Neutrophil (primary cell): ENCODE results near the gene PLXDC2.
A peak's percentile ranks its signal among the peaks of the same experiment; 100 is the strongest.

Source experiments
- H3K27ac ChIP-seq: fragments of 200-600 bp; sonication (generic); 2 replicates; pipeline ENCODE4 v1.5.1; 2016; ENCODE audit warnings: mild to moderate bottlenecking, moderate library complexity
- H3K27me3 ChIP-seq: fragments of 200-600 bp; sonication (generic); 2 replicates; pipeline ENCODE4 v1.6.0; 2016; ENCODE audit warnings: mild to moderate bottlenecking
- H3K36me3 ChIP-seq: fragments of 200-600 bp; sonication (generic); 2 replicates; pipeline ENCODE4 v1.5.1; 2017
- H3K4me1 ChIP-seq, 2 experiments: fragments of 200-600 bp in 1 of 2; sonication (generic) in 1 of 2; 1 replicate in 1 of 2; 2 replicates in 1 of 2; pipeline versions ENCODE4 v1.5.1 to v1.6.1; 2013 to 2016; ENCODE audit warnings: low read depth in 1 of 2, low read length in 1 of 2, mild to moderate bottlenecking in 1 of 2, moderate library complexity in 1 of 2; ENCODE audit not compliant: control insufficient read depth in 1 of 2, insufficient read depth in 1 of 2
- H3K4me3 ChIP-seq, 2 experiments: fragments of 200-600 bp in 1 of 2; sonication (generic) in 1 of 2; 1 replicate in 1 of 2; 2 replicates in 1 of 2; pipeline ENCODE4 v1.5.1; 2013 to 2016; ENCODE audit warnings: low read depth in 1 of 2, low read length in 1 of 2, mild to moderate bottlenecking in 1 of 2, moderate library complexity in 1 of 2
- H3K9me3 ChIP-seq: fragments of 200-600 bp; sonication (generic); 2 replicates; pipeline ENCODE4 v1.5.1; 2016
- CTCF ChIP-seq: fragments of 200-600 bp; sonication (generic); IDR thresholded peaks from 2 replicates; pipeline ENCODE4 v1.5.1; 2016; ENCODE audit warnings: antibody characterized with exemption

PLXDC2 gene

GRCh38 chr10:19925064-19925463, 108.8 kb downstream of the PLXDC2 start:
- Histone ChIP-seq H3K27me3 (no peaks in the 10 kb centered on the region), H3K4me1 (no peaks in the 10 kb centered on the region), H3K27ac (no peak overlapping the region), H3K4me3 (no peak overlapping the region), H3K9me3 (no peaks in the 10 kb centered on the region), H3K36me3 (no peaks in the 10 kb centered on the region)
- TF ChIP-seq CTCF, result no peak

- no peaks in the 10 kb centered on the region for H3K36me3 ChIP-seq
- H3K27me3 ChIP-seq, result no peaks in the 10 kb centered on the region
- no peaks in the 10 kb centered on the region for H3K4me1 ChIP-seq
- H3K27ac ChIP-seq, result no peak overlapping the region
- no peak for TF ChIP-seq CTCF
- H3K4me3 ChIP-seq, result no peak overlapping the region
- H3K9me3 ChIP-seq, result no peaks in the 10 kb centered on the region
Measured at GRCh38 chr10:19928936-19929335, 112.7 kb downstream of the PLXDC2 start.

DNA sequence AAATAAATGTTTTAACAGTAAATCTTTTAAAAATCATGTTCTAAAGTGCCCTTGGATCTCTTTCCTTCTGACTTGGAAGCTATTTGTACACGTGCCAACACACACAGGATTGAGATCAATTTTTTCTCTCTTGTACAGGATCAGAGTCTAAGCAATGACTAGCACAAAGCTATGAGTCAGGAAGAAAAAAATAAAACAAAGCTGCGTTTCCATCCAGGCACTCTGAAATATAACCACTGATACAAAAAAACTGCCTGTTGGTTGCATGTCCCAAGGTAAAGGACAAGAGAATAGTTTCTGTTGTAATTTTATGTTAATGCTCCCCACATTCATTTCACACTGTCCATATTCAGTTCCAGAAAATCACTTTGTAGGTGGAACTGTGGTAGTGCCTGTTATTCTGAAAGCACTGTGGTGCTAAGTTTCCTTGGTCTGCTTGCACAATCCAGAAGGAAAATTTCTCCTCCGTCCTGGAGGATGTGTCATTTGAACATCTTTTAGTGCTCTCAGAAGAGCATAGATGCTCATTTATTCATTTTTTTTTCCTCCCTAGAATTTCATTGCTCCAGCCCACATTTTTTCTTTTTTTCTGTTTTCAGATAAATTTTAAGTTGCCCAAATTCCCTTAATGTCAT, 113.4 kb downstream of the PLXDC2 start:
- no peaks in the 10 kb centered on the region for H3K36me3 ChIP-seq
- no peaks in the 10 kb centered on the region for H3K9me3 ChIP-seq
- TF ChIP-seq CTCF, result no peak
- H3K27me3 ChIP-seq, result no peaks in the 10 kb centered on the region
- peak overlapping the region; percentile 6 for H3K27ac ChIP-seq
- H3K4me3 ChIP-seq, result no peak overlapping the region
- no peaks in the 10 kb centered on the region for H3K4me1 ChIP-seq

DNA sequence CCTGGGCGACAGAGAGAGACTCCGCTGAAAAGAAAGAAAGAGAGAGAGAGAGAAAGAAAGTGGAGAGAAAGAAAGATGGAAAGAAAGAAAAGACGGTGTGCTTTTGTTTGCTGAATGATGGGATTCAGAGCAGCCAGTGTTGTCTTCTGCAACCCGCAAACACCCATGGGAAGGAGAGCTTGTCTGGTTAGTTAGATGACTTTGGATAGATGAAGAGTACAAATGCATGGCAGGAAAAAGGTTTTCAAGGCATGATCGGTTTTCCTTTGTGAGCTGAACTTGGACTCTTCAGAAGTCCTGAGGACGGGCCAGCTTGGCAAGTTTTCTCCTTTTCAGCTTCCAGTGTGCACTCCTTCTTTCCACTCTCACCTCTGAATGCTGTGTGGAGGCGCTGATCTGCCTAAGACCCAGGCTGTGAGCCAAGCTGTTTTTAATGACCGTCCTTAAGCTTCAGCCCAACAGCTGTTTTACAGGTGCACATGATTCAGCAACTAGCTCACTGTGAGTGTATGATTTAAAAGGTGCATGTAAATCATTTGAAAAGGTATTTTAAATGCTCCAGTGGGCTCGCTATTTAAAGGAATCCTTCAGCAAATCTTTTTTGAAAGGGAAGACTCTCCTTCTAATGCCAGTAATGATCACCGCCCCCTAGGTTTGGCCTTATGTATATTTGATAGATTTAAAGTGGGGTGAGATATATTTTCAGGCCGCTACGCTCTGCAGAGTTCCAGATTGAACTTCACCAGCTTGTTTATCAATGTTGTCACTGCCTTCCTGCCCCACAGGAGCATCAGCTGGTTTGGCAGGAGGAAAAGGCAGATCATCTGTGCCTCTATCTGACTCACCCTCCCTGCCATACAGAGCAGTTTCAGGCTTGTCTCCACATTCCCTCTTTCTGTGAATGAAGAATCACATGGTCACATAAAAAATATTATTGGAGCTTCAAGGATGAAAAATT, 115.0 kb downstream of the PLXDC2 start:
- no peaks in the 10 kb centered on the region for H3K4me1 ChIP-seq
- no peaks in the 10 kb centered on the region for H3K27me3 ChIP-seq
- no peak for TF ChIP-seq CTCF
- H3K36me3 ChIP-seq, result no peaks in the 10 kb centered on the region
- no peak overlapping the region for H3K4me3 ChIP-seq
- H3K27ac ChIP-seq, result peak overlapping the region; percentile 33
- no peaks in the 10 kb centered on the region for H3K9me3 ChIP-seq

DNA sequence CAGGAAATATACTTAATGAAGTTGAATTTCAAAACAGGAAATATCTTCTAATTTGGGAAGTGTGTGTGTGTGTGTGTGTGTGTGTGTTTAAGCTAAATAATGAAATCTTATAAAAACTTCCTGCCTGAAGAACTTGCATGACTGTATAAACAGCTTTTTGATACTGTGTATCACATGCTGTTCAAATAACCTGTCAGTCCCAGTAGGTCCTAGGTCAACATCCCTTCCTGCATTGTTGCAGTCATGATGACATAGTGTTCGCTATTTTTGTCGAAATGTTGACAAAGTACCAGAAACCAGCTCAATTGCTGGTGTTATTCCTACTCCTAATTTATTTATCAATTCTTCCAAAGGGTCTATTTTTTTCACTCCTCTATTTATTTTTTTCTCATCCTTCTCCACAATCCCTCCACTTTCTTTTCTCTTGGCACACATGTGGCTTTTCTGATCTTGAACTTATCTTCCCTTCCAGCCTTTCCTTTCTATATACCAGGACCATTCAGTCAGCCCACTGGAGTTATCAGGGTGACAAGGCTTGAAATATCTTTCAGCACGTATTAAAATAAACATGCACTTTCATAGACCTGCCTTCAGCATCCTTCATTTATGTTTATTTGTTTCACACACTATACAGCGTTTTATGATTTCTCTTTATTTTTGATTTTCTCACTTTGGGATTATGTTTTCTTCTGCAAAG, 115.8 kb downstream of the PLXDC2 start:
- no peak for TF ChIP-seq CTCF
- no peak overlapping the region for H3K27ac ChIP-seq

More for the DNA sequence above, 115.8 kb downstream of the PLXDC2 start:
- H3K9me3 ChIP-seq, result no peaks in the 10 kb centered on the region
- no peak overlapping the region for H3K4me3 ChIP-seq
- H3K4me1 ChIP-seq, result no peaks in the 10 kb centered on the region
- H3K36me3 ChIP-seq, result no peaks in the 10 kb centered on the region
- no peaks in the 10 kb centered on the region for H3K27me3 ChIP-seq
